T follicular helper cell (primary cell): ENCODE data around the gene SIAH2.
"Not testable (repeated sequence)": the region's sequence is repeated elsewhere in the genome, so short reads cannot be mapped to it uniquely, and the experiment has no call there.

ENCODE experiments used
- DNase-seq: peaks from one replicate; pipeline ENCODE4 v3.0.0-alpha.2; 2020; ENCODE audit warnings: low read depth
- total RNA-seq, 2 experiments: gene quantifications; one replicate each; lab custom pipeline; 2026; lab: John Stamatoyannopoulos, UW

The SIAH2 gene, protein sequence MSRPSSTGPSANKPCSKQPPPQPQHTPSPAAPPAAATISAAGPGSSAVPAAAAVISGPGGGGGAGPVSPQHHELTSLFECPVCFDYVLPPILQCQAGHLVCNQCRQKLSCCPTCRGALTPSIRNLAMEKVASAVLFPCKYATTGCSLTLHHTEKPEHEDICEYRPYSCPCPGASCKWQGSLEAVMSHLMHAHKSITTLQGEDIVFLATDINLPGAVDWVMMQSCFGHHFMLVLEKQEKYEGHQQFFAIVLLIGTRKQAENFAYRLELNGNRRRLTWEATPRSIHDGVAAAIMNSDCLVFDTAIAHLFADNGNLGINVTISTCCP
- 56.8 to 285 reads per million in 2 experiments for total RNA-seq

DNA sequence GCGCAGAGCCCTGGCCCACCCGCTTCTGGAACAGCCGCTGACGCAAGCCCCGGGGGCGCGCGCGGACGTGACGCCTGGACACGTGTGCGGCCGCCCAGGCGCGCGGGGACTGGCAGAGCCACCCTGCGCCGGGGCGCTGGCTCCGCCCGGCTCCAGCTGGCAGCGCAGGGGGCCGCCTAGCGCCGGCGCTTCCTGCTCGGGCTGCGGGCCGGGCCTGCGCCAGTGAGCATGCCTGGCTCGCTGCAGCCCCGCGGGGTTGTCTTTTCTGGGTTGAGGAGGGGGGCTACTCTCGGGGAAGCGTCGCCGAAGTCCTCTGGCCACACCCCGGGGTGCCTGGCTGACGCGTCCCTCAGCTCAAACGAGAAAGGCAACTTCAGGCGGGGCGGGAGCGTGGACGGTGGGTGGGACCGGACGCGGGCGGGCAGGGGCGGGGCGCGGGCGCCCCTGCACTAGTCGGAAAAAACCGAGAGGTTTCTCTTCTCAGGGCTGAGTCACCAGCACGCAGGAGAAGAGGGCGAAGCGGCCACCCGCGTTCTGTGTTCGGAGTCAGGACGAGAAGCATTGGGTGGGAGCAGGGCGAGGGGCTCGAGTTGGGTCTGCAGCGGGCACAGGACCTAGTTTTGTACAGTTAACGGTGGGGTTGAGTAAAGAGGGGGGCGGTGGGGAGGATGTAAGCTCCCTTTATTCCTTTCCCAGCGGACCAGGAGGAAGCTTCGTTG lies at the start of gene SIAH2:
Gene SIAH2 (minus strand): TSS at position 48 of the 719 bp plus-strand sequence. CDS start 320 bp downstream, outside the sequence.
- DNase-seq: peak; percentile 90

DNA sequence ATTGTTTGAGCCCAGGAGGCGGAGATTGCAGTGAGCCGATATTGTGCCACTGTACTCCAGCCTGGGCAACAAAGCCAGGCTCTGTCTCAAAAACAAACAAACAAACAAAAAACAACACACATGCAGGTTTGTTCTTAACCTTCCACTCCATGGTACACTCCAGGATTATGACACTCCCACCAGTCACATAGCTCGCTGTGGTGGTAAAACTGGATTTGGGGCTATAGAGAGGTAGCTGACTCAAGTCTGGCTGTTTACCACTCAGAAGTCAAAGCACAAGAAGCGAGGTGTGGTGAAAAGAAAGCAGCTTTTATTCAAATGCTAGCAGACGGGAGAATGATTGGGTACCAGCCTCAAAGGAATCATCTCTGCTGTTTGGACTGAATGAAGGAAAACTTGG lies 49.0 kb upstream of the SIAH2 start:
- DNase-seq: no peak

DNA sequence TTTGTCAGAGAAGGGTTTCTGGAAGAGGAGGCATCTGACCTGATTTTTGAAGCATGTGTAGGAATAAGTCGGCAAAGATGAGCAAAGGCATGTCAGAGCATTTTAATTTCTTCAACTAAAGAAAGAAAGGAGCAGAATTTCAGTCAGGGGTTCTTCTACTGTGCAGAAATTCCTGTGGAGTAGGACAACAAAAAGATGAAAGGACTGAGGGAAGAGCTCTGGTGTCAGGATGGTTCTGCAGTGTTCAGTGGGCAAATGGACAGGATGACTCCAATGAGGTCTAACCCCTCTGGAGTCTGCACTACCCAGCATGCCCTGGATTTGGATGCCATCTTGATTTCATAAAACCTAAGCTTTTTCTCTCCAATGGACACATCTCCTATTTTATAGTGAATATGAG lies 47.7 kb upstream of the SIAH2 start:
- DNase-seq: no peak

DNA sequence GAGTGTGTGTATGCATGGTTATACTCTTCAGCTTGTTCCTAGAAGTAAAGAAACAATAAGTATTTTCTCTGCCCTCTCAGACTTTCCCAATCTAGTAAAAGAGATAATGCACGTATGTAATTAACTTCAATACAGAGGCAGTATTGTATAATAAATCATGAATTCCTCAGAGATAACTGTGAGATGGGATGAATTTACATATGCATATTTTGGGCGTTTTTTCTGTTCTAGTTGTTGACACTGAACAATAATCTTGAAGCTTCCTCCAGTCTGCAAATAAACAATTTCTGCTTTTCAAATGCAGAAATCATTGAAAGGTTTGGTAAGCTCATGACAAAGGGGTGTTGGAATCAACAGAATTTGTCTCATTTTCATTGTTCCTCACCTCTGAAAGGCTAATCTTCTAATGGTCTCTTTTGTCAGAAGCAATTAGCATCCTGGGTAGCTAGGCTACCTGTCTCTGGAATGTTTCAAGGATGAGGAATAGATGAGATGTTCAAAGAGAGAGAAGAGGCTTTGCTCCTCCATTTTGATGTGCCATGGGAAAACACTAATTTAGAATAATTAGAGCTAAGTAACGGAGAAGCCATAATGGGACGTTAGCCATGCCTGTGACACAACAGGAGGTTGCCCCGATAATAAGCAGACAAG lies 43.3 kb upstream of the SIAH2 start:
- DNase-seq: no peak

DNA sequence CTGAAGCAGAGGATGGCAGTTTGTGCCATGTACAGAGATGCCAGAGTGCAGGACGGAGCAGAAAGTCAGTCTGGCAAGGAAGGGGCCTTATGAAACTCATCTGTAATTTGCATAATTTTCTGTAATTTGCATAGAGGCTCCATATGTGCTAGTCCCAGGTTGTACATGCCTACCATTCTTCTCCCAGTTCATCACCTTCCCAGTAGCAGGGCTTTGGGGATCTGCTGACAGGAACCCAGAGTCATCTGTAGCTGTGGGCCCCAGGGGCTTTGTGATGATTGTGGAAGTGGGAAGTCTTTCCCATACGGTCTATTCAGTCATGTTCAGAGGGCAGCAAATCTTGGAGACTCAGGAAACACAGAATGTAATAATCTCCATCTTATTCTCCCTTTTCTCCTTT lies 42.4 kb upstream of the SIAH2 start:
- no peak for DNase-seq

DNA sequence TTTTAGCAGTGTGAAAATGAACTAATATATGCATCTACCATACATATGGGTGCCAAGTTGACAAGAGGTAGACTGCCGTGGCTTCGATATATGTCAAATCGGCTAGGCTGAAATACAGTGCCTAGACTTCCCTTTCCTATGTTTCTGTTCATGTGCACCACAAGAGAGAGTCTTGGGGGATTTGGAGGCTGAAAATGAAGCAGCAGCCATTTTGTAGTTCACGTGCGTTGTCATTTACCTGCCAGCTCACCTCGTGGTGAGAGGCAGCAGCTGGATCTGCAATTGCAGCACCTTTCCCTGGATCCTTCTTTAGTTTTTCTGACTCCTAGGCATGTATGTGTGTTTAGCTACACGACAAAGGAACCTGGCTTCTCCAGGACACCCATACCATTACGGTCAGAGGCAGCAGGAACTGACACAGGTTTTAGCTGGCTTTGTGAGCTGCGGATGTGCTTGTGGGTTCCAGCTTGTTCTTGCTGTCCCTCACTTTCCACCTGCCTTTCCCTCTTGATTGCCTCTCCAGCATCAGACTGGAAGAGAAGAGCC lies 40.5 kb upstream of the SIAH2 start:
- no peak for DNase-seq

DNA sequence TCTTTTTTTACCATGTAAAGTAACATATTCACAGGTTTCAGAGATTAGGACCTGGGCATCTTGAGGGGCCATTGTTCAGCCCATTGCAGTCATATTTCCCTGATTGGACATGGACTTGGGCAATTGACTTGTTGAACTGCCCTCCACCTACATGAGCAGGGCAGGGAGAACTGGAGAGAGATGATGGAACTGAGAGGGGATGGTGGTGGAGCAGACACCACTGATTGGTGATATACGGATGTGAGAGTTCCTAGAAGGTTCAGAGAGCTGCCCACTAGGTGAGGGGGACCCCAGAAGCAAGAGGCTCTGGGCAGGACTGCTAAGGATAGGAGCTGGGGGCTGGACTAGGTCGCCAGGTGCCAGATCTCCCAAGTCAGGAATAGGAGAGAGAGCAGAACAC lies 37.8 kb upstream of the SIAH2 start:
- no peak for DNase-seq

DNA sequence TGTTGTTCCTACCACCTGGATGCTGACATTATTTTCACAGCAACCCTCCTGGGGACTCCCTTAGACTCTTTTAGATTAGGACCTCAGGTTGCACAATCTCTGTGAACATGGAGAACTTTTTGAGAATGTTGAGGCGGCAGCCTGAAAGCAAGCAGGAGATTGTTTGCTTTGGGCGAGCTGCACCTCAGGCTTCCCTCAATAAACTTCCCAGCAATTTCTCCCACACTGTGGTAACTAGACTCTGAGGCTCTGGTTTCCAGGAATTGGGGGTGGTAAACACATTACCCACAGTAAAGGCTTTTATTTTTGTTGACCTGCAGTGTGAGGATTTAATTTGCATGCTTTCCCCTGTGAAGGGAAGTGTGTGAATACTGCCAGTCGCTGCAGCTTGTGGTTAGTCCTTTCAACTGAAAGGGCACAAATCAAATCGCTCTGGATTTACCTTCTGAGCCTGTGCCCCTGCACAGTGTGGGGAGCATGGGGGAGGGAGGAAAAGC lies 35.2 kb upstream of the SIAH2 start:
- no peak for DNase-seq

DNA sequence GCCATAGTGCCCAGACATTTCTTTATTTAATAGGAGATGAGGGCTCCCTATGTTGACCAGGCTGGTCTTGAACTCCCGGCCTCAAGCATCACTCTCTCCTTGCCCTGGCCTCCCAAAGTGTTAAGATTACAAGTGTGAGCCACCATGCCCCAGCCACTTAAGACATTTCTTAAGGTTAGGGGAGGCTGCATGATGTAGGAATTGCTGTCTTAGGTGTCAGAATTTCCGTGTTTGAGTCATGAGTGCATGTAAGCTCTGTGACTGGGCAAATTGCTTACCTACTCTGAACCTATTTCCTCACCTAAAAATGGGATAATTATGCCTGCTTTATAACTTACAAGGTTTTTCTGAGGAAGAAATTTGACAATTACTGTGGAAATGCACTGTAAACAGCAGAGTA lies 34.2 kb upstream of the SIAH2 start:
- DNase-seq: no peak

DNA sequence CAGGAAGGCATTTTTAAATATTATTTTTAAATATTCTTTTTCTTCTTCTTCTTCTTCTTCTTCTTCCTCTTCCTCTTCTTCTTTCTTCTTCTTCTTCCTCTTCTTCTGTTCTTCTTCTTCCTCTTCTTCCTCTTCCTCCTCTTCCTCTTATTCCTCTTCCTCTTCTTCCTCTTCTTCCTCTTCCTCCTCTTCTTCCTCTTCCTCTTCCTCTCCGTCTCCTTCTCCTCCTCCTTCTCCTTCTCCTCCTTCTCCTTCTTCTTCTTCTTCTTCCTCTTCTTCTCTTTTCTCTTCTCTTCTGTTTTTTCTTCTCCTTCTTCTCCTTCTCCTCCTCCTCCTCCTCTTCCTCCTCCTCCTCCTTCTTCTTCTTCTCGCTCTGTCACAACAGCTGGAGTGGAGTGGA lies 33.6 kb upstream of the SIAH2 start:
- not testable (repeated sequence) for DNase-seq

DNA sequence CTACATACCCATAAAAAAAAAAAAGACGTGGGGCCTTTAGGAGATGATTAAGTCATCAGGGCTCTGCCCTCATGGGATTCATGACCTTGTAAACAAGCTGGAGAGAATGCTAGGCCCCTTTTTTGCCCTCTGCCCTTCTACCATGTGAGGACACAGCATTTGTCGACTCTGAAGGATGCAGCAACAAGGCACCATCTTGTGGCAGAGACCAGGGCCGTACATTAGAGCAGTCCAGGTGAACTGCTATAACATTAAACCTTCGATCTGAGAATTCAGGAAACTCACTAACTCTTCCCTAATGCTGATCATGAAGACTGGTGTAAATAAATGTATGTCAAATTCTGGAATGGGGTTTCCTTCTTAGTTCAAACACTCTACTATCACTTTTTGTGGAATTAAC lies 30.7 kb upstream of the SIAH2 start:
- no peak for DNase-seq

DNA sequence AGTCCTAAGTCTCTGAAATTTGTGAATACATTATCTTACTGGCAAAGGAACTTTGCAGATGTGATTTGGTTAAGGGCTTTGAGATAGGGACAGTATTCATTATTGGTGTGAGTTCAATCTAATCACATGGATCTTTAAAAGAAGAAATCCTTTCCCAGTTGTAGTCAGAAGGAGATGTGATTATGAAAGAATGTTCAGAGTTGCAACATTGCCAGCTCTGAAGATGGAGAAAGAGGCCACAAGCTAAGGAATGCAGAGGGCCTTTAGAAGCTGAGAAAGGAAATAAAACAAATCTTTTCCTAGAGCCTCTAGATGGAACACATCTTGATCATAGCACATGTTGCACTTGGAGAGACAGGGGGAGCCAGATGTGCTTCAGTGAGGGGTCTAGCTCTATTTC lies 27.7 kb upstream of the SIAH2 start:
- no peak for DNase-seq

DNA sequence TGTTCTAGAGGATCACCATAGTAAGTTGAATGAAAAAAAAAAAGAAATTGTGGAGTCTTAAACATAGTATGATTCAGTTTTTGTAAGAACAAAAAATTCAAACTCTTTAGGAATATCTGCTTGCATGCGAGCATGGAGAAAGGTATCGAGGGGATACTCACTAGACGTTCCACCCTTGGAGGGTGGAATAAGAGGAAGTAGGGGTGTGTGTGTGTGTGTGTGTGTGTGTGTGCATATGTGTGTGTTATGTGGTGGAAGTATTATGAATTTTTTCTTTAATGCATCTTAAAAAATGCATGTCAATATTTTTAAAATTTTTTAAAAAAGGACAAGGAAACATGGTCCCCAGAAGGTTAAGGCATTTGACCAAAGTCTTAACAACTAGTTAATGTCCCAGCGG lies 26.5 kb upstream of the SIAH2 start:
- no peak for DNase-seq

DNA sequence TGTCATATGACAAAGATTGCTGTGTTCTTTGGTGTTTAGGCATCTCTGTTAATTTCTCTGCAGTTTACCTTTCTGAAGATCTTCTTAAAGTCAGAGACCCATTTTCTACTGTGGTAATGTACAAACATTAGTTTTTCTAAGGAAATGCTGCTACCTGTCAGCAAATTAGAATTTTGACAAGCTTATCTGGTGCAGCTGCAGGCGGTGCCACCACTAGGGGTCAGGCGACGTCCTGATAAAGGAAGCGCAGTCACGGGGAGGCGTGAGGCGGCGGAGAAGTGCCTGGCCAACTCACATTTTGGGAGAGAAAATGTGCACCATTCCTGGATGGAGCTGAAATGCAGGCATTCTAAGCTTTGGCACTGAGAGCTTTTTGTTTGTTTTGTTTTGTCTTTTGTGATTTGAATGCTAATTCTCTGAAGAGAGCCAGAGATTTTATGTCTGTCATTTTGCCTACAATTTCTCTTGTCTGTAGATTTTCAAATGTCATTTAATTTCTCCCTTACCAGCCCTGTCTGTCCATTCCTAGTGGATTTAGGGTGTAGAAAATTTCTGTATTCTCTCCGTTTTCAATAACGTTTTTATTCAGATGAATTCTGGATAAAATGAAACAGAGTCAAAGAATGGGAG lies 24.9 kb upstream of the SIAH2 start:
- DNase-seq: peak; percentile 62

DNA sequence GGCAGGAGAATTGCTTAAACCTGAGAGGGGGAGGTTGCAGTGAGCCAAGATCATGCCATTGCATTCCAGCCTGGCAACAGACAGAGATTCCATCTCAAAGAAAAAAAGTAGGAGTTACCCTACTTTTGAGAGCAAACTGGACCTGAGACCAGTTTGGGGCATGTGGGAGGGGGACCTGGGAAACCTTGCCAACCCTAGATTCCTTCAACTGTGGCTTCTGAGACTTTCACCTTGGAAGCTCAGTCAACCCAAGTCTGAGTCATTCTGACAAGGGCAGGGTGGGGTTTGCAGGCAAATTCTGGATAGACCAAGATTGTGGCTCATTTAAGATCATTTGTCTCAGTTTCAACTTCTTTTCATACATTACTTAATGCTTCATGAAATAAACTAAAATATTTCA lies 23.8 kb upstream of the SIAH2 start:
- no peak for DNase-seq

DNA sequence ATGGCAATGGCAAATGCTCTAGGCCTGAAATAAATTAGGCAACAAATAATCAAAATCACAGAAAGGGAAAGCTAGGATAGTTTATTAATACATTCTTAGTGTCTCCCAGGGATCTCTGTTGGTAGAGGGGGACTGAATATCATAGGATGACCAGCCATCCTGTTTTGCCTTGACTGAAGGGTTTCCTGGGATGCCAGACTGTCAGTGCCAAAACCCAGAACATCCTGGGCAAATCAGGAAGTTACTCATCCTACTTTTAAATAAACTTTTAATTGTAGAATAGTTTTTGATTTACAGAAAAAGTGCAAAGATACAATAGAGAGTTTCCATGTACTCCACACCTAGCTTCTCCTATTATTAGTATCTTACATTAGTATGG lies 21.8 kb upstream of the SIAH2 start:
- DNase-seq: no peak

DNA sequence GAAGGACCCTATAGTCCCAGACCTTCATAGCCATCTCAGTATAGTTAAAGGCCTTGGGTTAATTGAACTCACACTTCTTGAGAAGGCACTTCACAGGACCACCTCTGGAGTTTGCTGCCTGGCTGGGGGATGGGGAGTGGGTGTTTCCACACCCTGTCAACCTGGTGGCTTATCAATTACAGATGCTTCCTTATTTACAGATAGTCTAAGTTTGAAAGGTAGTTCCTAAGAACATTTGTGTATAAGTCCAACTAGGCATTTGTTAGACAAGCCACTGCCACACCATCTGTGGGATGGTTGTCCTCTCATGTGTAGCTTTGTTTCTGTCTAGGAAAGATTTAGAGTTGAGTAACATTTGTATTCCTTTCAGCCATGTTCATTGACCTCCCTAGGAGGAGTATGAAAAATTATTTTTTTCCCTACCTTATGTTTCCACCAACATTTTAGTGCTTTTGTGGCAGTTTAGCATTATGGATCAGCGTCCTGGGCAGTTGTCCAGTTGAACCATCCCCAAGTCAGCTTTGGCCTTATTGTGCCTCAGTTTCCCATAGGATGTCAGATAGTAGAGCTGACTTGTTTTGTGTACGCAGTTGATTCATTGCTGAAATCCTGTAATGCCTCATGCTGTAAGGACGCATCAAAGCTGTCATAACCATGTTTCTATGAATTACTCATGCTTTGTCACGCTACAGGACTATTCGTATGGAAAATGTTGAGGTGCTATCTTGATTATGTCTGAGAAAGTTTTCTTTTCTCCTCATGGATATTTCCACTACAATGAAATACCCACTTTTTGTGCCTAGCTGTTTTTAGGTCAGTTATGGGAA lies 21.2 kb upstream of the SIAH2 start:
- no peak for DNase-seq

DNA sequence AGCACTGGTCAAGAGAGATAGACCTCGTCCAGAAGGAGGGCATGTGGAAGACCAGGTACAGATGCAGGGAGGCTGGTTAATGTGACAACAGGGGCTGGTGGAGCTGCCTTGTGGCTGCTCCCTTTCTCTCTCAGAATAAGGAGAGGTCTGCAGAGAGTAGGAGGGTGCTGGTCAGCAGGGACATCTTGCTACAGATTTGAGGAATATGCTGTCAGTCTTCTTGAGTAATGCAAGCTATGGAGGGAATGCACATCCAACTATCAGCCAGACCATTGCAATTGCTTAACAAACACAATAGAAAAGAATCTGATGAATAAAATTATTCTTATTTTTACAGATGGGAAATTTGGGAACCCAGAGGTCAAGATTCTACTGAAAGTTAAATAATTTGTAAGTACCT lies 20.3 kb upstream of the SIAH2 start:
- DNase-seq: no peak

DNA sequence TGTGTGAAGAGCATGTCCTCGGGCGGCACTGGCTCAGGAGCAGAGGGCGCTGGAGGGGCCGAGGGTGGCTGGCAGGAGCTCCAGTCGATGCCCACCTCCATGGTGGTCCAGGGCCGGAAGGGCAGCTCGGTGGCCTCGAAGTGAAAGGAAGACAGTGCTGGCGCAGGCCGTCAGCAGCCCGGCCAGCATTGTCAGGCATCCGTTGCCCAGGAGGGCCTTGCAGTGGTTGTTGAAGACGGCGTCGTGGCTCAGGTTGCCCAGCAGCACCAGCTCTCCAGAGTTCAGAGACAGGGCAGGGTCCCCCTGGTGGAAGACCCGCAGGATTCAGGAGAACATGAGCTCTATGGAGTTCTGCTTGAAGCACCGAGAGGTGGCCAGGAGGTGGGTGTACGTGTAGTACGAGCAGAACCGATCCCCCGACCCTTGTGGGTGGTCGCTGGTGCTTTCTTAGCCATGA lies 16.5 kb upstream of the SIAH2 start:
- DNase-seq: no peak

DNA sequence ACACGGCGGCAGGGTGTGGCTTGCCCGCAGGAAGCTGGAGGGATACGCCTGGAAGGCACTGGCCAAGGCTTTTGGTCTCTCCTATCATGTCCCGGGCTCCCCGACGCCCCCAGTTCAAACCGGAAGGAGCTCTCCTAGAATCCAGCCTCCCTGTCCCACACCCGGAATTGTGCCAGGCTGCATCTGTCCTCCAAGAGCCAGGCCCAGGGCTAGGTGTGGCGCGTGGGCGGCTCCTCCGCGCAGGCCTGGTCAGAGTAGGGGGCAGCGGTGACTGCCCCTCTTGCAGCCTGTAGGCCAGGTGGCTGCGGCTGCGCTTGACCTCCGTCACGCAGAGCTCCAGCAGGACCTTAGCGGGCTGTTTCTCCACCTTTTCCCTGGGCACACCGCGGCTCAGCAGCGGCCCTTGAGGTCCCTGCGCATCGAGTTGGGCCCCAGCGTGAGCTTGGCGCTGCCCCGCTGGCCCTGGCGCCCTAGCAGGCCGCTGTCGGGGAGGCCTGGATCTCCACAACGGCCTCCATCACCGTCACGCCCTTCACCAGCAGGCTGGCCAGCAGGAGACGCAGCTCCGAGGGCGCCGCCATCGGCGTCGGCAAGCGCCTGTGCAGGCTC lies 15.9 kb upstream of the SIAH2 start:
- no peak for DNase-seq
